A673 (cell line): Measurements from ENCODE around the gene CEP78. TPM values are rescaled to one million over a fixed set of nuclear protein-coding genes. Genes with fewer than 3 reads are reported as not detected.

Experiments used
- BruUV-seq: library from RNA; stranded (reverse); fragments of 400-500 nt; replicated peaks from 2 replicates; lab custom pipeline; 2021; lab: Mats Ljungman, UMichigan
- CTCF ChIA-PET: fragments of 300-600 bp; sonication (Branson Sonifier 250); formaldehyde crosslinking; loops from one replicate; lab custom pipeline; 2022; ENCODE audit warnings: antibody characterized with exemption; lab: Charles Lee
- POLR2A ChIA-PET: fragments of 300-600 bp; sonication (Branson Sonifier 250); formaldehyde crosslinking; loops from one replicate; lab custom pipeline; 2022; ENCODE audit warnings: antibody characterized with exemption; ENCODE audit not compliant: low non-redundant PET; lab: Charles Lee
- DNase-seq: peaks from one replicate; pipeline ENCODE4 v3.0.0-alpha.2; 2015; ENCODE audit warnings: low spot score
- H3K27ac ChIP-seq: fragments of 200-600 bp; sonication (generic); 2 replicates; pipeline ENCODE4 v1.5.1; 2016; ENCODE audit warnings: mixed run types, low read depth, mild to moderate bottlenecking, mixed read lengths, antibody characterized with exemption, low read length; ENCODE audit not compliant: poor library complexity, severe bottlenecking
- H3K27me3 ChIP-seq: fragments of 200-600 bp; sonication (generic); replicated peaks from 2 replicates; pipeline ENCODE4 v1.6.1; 2017; ENCODE audit warnings: mixed run types, low read depth, mild to moderate bottlenecking, mixed read lengths, antibody characterized with exemption, low read length; ENCODE audit not compliant: insufficient read depth, poor library complexity
- H3K36me3 ChIP-seq: fragments of 200-600 bp; sonication (generic); 2 replicates; pipeline ENCODE4 v1.6.1; 2016; ENCODE audit warnings: mixed run types, mild to moderate bottlenecking, mixed read lengths, antibody characterized with exemption, low read length; ENCODE audit not compliant: insufficient read depth, poor library complexity, severe bottlenecking
- H3K4me1 ChIP-seq: fragments of 200-600 bp; sonication (generic); 2 replicates; pipeline ENCODE4 v1.6.1; 2017; ENCODE audit warnings: mixed run types, mild to moderate bottlenecking, mixed read lengths, antibody characterized with exemption, low read length; ENCODE audit not compliant: insufficient read depth, poor library complexity, severe bottlenecking
- H3K4me3 ChIP-seq: fragments of 200-600 bp; sonication (generic); 2 replicates; pipeline ENCODE4 v1.5.1; 2016; ENCODE audit warnings: low read depth, mixed run types, mild to moderate bottlenecking, mixed read lengths, low read length; ENCODE audit not compliant: poor library complexity, severe bottlenecking
- H3K9me3 ChIP-seq: fragments of 200-600 bp; sonication (generic); 2 replicates; pipeline ENCODE4 v1.6.1; 2016; ENCODE audit warnings: mixed run types, low read depth, mild to moderate bottlenecking, mixed read lengths, antibody characterized with exemption, low read length; ENCODE audit not compliant: poor library complexity, severe bottlenecking
- EZH2 ChIP-seq: fragments of 200-600 bp; sonication (generic); IDR thresholded peaks from 2 replicates; pipeline ENCODE4 v1.6.1; 2017; ENCODE audit warnings: borderline replicate concordance, low read depth, mild to moderate bottlenecking, mixed read lengths, antibody characterized with exemption, low read length; ENCODE audit not compliant: poor library complexity, severe bottlenecking
- intact Hi-C: fragments of 100-400 bp; cut with micrococcal nuclease; formaldehyde crosslinking; loops from one replicate; pipeline ENCODE4 v1.10.0; 2022; ENCODE audit not compliant: unreplicated experiment
- total RNA-seq: library from RNA; stranded (reverse); gene quantifications from 2 replicates; pipeline ENCODE4 v1.2.3, GENCODE V29; 2021
- TF ChIP-seq, protein P1 (sequence below): fragments of 300-800, 200-600 bp; sonication (generic); conservative IDR thresholded peaks from 2 replicates; pipeline ENCODE4 v1.5.1; 2017; ENCODE audit warnings: low read depth, mild to moderate bottlenecking, antibody characterized with exemption, low read length, moderate library complexity, mixed read lengths

The CEP78 gene
- total RNA-seq, 1 experiment from 2014 or later, result 65.9 TPM

DNA sequence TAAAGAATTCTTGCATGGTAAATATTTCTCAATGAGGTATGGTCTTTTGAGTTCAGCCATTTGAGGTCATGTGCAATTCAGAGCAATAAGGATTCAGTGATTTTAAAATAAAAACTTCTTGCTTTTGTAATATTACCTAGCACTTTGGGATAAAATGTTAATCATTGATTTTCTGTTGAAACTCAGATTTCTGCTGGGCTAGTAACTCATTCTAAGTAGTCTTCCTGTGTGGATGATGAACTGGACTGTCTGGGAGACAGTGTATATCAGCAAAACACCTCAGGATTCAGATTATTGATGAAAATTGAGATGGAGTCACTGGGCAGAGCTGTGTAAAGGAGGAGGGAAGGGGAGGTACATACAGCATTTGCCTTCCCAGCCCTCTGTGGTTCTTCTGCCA, 50.2 kb downstream of the CEP78 start:
- intact Hi-C loops, result no loop called here
- POLR2A ChIA-PET, result no interaction called here
- Histone ChIP-seq H3K36me3 (no peaks in the 10 kb centered on the region), H3K27ac (no peak overlapping the region), H3K9me3 (no peaks in the 10 kb centered on the region), H3K4me3 (no peak overlapping the region), H3K4me1 (peaks cover 4% of the 10 kb centered on the region), H3K27me3 (no peaks in the 10 kb centered on the region)
- CTCF ChIA-PET, result no interaction called here
- BruUV-seq, result no TSS peak
- TF ChIP-seq EZH2, result no peak
- TF ChIP-seq, protein P1, sequence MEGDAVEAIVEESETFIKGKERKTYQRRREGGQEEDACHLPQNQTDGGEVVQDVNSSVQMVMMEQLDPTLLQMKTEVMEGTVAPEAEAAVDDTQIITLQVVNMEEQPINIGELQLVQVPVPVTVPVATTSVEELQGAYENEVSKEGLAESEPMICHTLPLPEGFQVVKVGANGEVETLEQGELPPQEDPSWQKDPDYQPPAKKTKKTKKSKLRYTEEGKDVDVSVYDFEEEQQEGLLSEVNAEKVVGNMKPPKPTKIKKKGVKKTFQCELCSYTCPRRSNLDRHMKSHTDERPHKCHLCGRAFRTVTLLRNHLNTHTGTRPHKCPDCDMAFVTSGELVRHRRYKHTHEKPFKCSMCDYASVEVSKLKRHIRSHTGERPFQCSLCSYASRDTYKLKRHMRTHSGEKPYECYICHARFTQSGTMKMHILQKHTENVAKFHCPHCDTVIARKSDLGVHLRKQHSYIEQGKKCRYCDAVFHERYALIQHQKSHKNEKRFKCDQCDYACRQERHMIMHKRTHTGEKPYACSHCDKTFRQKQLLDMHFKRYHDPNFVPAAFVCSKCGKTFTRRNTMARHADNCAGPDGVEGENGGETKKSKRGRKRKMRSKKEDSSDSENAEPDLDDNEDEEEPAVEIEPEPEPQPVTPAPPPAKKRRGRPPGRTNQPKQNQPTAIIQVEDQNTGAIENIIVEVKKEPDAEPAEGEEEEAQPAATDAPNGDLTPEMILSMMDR, result no peak
- no peak for DNase-seq

DNA sequence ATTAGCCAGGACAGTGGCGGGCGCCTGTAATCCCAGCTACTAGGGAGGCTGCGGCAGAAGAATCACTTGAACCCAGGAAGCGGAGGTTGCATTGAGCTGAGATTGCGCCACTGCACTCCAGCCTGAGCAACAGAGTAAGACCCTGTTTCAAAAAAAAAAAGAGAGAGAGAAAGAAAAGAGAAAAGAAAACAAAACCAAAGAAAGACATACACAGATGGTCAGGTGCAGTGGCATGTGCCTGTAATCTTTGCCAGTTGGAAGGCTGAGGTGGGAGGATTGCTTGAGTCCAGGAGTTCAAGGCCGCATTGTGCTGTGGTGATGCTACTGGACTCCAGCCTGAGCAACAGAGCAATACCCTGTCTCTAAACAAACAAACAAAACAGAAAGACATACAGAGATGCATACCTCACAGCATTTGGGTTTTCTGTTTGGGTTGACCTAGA, 51.1 kb downstream of the CEP78 start:
- TF ChIP-seq, protein P1, result no peak

DNA sequence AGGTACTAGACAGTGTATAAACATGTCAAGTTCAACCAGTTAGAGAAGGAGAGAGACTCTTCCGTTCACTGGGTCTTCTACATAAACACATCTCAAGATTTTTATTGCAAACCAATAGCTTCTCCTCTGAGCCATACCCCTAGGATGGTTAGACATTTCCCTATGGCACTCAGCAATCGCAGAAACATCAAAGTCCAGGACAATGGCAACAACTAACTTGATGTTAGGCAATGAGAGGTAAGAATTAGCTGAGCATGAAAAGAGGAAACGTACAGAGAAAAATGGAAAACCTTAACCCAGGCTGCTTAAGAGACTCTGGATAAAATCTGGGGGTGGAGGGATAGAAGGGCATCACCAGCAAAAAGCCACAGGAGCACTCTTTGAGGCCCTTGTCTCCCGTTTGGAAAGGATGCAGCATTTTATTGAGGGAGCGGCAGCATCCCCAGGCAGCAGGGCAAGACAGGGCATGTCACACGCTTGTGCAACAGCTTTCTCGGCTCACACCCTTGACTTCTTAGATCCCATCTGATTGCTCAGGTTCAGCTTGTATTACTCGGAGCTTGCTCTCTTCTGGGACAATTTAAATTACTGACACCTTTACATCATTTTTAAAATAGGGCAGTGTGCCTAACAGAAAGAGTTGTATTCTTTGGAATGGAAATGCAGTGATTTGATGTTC, 52.5 kb downstream of the CEP78 start:
- POLR2A ChIA-PET, result no interaction called here
- no peak for TF ChIP-seq EZH2
- TF ChIP-seq, protein P1, result no peak
- CTCF ChIA-PET, result no interaction called here
- Histone ChIP-seq H3K36me3 (no peaks in the 10 kb centered on the region), H3K27me3 (no peaks in the 10 kb centered on the region), H3K27ac (no peak overlapping the region), H3K4me1 (no peaks in the 10 kb centered on the region), H3K9me3 (no peaks in the 10 kb centered on the region), H3K4me3 (no peak overlapping the region)
- no TSS peak for BruUV-seq
- intact Hi-C loops, result no loop called here
- DNase-seq, result no peak

More for the DNA sequence above, 51.1 kb downstream of the CEP78 start:
- H3K4me1 ChIP-seq, result no peaks in the 10 kb centered on the region
- intact Hi-C loops, result no loop called here
- no peak for DNase-seq
- H3K36me3 ChIP-seq, result no peaks in the 10 kb centered on the region
- CTCF ChIA-PET, result no interaction called here
- BruUV-seq, result no TSS peak
- H3K9me3 ChIP-seq, result no peaks in the 10 kb centered on the region
- H3K27ac ChIP-seq, result no peak overlapping the region
- POLR2A ChIA-PET, result no interaction called here
- no peaks in the 10 kb centered on the region for H3K27me3 ChIP-seq
- H3K4me3 ChIP-seq, result no peak overlapping the region
